Measurements from ENCODE around the gene PLXNA4.

- no peak for TF ChIP-seq CTCF (IDR thresholded peaks at IDR 0.05; ENCODE audit: low read depth, low read length)
- TF ChIP-seq MYC (IDR thresholded peaks at IDR 0.05; ENCODE audit: low read depth, low read length): no peak
- TF ChIP-seq POLR2A (IDR thresholded peaks at IDR 0.05; ENCODE audit: extremely low read depth, insufficient read length): no peak
Measured at GRCh38 chr7:132581431-132581830, 5.2 kb upstream of the PLXNA4 start.
